HG02642 (cell line): ENCODE measurements around the gene ARHGAP8.
"Not testable (repeated sequence)": the region's sequence is repeated elsewhere in the genome, so short reads cannot be mapped to it uniquely, and the experiment has no call there.

Source experiments
- ATAC-seq: cut with Tn5 transposase; IDR thresholded peaks from one replicate; pipeline ENCODE4 v1.9.1; 2021; ENCODE audit warnings: mild to moderate bottlenecking; ENCODE audit not compliant: unreplicated experiment, poor library complexity

The ARHGAP8 gene

DNA sequence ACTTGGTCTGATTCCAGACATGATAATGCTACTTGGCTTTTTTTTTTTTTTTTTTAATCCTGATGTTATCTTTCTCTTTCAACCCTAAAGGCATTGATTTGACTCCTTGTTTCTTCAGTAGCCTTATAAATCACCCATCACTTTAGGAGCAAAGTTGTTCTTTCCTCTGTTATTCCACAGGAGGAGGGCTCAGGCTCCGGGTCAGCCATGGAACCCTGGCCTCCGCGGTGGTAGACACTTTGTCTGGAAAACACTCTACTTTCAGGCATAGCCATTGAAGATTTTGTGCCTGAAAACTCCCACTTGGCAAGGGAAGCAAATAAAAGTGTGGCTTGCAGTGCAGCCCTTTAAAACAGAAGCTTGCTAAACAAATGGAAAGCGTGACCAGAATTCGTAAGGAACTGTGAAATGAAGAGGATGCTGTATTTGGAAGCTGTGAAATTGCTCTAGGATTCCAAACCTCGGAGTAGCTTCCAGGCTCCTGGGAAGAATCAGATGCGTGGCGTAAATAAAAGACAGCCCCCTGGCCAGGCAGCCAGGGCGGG is 44.9 kb downstream of the ARHGAP8 start:
- no peak for ATAC-seq

DNA sequence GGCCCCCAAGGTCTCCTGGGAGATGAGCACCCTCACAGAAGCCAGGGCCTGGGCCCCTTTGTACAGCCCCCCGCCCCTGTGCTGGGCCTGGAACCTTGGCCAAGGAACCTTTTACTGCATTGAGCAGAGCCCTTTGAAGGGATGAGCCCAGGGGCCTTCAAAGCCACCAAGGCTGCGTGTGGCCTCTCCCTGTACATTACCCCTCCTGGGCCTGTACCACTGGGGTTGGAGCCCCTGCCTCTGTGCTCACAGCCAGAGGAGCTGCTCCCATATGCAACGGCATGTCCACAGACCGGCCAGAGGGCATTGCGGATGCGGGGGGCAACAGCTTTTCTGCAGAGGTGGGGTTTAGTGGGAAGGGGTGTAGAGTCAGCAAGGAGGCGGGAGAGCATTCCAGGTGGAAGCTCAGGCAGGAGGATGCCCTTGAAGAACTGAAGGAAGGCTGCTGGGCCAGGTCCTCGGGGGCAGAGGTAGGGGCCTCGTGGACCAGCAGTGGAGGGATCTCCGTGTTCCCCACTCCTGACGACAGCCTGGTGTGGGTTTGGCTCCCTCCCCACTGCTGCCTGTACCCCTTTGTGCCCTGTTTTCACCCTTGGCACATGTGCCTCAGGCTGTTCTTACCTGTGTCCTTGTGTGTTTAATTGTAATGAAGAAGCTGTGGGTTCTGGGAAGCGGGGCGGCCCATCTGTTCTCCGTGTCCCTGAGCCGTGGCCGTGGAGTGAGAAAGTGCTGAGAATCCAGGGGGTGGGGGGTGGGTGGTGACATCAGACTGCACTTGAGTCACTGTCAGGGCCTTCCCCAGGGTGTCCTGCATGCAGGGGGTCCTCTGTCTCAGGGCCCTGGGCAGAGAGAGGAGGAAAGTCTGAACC is 46.9 kb downstream of the ARHGAP8 start:
- ATAC-seq, result no peak

DNA sequence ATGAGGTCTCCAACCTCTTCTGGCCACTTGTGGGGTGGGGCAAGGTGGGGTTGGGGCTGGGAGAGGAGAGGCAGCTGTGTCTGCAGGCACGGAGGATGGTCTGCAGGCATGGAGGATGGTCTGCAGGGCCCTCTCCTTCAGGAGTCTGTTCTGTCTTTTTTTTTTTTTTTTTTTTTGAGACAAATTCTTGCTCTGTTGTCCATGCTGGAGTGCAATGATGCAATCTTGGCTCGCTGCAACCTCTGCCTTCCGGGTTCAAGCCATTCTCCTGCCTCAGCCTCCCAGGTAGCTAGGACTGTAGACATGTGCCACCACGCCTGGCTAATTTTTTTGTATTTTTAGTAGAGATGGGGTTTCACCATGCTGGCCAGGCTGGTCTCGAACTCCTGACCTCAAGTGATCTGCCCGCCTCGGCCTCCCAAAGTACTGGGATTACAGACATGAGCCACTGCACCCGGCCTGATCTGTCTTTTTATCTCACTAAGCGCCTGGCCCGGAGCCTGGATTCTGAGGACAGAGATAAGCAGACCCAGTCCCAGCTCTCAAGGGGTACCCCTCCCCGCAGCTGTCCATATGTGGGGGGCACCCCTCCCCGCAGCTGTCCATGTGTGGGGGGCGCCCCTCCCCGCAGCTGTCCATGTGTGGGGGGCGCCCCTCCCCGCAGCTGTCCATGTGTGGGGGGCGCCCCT is 47.7 kb downstream of the ARHGAP8 start:
- ATAC-seq, result not testable (repeated sequence)

DNA sequence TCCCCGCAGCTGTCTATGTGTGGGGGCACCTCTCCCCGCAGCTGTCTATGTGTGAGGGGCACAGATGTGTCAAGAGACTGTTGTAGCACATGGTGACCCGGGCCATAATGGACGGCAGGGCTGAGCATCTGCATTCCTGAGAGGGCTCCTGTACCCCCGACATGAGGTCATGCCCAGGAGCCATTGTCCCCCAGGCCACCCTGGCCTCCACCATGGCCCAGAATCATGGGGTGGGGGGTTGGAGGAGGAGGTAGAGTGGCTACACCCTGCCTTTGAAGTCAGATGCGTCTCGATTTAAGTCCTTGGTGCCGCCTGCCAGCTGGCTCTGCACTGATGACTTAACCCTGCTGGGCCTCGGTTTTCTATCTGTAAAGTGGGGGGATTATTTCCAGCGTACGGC is 49.1 kb downstream of the ARHGAP8 start:
- ATAC-seq, result no peak

DNA sequence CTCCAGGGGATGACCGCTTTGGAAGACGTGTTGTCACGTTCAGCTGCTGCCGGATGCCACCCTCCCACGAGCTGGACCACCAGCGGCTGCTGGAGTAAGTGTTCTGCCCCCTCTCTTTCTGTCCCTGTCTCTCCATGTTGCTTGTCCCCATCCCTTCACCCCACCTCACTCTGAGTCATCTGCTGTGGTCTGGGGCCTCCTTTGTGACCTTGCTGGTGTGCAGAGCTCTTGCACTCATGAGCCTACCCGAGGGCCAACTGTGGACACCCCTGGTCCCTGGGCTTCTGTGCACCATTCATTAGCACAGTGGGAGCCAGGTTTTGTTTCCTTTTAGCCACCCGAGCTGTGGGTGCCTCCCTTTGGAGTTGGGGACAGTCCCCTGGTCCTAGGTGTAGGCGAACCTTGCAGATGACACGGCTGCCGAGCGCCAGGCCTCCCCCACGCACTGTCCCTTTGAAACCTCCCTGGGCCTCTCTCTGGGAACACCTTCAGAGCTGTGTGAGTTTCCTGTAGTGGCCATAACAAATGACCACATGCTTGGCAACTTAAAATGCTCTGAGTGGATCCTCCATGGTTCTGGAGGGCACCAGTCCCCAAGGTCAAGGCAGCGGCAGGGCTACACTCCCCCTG is 49.8 kb downstream of the ARHGAP8 start:
- ATAC-seq, result no peak

DNA sequence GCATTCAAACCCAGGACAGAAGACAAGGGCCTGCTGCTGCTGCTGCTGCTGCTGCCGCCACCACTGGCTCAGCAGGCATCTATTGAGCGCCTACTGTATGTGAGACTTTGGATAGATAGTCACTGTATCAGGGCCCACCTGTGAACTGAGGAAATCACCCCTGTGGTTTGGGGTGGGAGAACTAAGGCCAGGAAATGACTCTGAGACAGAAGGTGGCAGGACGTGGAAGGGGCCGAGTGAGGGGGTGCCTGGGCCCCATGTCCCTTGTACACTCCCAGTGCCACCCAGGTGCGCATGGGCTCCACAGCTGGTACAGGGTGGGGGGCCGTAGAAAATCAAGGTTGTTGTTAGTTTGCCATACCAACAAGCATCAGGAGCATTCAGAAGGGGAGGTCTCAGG is 50.6 kb downstream of the ARHGAP8 start:
- ATAC-seq, result no peak

DNA sequence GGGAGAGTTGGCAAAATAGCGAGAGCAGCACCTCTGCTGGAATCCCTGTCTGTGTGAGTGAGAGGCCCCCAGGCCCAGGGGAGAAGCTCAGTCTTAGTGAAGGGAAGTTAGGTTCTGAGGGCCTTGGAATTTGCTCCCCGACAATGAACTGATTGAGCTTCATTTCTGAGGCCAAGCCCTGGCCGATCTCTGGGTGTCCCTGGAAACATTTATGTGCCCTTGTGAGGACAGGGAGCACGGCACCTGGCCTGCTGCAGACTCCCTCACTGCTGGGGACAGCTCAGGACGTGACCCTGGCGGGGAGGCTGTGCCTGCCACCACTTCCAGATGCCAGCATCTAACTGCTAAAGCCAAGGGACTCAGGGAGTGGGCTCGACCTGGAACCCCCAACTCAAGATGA is 52.0 kb downstream of the ARHGAP8 start:
- ATAC-seq, result no peak

DNA sequence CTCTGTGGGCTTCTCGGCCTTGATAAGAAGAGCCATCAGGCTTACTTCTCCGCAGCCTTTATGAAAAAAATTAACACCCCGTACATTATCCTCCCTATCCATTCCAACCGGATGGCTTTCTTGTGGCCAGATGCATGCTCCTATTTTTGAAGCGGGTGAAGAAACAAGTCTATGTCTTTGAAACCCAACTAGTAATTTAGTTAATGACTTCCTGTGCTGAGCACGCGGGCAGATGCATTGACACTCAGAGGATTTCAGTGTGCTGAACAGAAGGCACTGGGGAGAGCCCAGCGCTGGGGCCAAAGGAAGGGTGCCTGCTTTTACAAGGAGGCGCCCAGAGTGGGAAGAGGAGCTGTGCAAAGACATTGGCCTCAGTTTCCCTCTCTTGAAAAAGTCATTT is 53.3 kb downstream of the ARHGAP8 start:
- ATAC-seq, result no peak

DNA sequence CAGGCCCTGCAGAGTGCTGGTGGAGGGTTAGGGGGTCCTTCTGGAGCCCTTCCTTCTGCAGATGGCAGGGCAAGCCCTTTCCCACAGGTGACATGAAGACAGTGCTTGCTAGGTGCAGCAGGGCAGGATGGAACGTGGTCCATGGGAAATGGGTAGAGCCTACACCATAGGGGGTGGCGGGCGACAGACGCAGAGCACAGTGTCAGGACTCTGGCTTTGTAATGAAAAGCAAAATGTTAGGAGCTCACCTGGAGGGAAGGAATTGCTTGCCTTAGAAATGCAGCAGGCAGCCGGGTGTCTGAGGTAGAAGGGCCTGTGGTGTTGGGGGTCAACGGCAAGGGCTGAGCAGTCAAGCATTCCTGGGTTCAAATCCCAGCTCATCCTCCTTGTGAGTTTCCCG is 54.9 kb downstream of the ARHGAP8 start:
- no peak for ATAC-seq

DNA sequence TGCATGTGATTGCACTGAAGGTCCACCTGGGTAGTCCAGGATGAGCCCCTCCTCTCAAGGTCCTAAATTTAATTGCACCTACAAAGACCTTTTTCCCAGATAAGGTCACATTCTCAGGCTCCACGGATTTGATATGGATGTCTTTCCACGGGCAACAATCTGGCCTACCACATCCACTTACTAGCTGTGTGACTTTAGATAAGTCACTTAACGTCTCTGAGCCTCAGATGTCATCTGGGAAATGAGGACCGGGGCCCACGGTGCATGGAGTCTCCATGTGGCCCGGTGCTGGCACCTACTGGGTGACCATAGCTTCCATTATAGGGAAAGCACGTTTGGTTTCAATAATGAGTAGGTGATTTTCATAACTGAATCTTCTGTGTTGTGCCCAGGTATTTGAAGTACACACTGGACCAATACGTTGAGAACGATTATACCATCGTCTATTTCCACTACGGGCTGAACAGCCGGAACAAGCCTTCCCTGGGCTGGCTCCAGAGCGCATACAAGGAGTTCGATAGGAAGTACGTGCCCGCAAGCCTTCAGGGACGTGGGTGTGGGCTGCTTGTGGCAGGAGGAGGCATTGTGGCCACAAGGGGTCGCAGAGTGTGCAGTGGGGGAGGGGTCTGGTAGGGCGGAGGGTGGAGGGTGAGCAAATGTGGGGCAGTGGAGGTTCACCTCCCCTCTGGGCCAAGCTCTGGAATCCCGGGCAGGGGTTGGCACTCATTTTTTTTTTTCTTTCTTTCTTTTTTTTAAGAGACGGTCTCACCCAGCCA is 55.7 kb downstream of the ARHGAP8 start:
- no peak for ATAC-seq

DNA sequence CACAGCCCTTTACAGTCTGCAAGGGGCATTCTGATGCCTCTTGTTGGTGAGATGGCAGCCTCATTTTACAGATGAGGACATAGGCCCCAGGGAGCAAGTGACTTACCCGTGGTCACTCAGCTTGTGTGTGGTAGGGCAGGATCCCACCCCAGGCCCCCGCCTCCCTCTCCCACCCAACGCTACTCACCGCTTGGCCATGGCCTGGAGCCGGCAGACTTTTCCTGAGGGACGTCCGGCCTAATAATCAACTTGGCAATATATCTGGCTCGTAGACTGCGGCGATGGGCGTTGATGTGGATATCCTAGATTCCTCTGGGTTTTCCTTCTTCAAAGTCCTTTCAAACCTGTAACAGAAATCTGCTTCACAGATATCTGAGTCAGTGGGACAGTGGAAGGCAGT is 57.1 kb downstream of the ARHGAP8 start:
- ATAC-seq, result no peak

DNA sequence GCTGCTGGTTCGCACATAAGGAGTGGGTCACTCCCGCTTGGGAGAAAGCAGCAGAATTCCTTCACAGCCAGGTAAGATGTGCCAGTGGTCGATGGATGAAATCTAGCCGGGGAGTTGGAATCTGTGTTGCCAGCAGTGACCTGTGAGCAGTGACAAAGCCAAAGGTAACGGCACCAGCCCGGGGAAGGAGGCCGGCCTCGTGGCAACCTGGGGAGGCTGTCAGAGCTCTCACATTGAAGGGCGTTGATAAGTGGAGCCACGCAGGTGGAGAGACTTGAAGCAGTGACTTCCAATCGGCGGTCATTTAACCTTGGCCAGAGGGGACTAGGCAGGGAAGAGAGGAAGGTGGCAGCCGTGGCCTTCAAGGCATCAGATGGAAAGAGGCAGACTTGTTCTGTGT is 58.8 kb downstream of the ARHGAP8 start:
- ATAC-seq, result no peak

DNA sequence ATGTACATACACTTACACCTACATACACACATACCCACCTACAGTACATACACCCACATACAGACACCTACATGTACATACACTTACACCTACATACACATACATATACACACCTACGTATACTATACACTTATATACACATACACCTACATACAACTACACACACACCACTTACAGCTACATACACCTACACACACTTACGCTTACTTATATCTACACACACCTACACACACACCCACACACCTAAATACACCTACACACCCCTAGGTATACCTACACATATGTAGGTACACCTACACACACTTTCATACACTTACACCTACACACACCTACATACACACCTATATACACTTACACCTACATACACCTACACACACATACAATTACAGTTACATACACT is 61.0 kb downstream of the ARHGAP8 start:
- no peak for ATAC-seq

DNA sequence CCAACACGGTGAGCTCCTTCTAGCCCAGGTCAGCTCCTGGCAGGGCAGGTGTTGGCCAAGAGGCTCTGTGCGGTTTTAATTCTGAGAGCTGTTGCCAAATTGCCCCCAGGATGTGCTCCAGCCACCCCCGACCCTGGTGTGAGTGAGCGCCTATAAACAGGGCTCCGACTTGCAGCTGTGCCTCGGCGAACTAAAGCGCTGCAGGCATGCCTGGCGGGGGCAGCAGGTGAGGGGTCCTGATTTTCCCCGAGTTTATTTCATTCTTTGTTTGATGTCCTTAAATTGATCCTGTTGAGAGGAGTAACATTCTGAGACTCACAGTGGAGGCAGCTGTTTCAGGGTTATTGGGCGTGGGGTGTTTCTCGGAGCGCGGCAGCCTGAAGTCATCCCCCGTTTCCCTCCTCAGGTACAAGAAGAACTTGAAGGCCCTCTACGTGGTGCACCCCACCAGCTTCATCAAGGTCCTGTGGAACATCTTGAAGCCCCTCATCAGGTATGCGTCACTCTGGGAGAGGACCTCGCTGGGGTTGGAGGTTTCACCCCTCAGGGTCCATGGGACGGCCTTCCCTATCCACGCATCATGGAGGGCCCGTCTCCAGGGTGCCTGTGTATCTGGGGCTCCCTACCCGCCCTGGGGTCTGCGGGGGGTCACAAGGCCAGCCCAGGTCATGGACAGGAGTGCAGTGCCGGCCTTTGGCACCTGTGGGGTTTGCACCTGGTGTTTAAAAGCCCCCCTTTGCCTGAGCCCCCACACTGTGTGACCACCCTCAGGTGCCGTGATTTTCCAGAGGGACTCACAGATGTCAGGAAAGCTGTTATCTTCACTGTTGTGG is 62.1 kb downstream of the ARHGAP8 start:
- ATAC-seq, result no peak

DNA sequence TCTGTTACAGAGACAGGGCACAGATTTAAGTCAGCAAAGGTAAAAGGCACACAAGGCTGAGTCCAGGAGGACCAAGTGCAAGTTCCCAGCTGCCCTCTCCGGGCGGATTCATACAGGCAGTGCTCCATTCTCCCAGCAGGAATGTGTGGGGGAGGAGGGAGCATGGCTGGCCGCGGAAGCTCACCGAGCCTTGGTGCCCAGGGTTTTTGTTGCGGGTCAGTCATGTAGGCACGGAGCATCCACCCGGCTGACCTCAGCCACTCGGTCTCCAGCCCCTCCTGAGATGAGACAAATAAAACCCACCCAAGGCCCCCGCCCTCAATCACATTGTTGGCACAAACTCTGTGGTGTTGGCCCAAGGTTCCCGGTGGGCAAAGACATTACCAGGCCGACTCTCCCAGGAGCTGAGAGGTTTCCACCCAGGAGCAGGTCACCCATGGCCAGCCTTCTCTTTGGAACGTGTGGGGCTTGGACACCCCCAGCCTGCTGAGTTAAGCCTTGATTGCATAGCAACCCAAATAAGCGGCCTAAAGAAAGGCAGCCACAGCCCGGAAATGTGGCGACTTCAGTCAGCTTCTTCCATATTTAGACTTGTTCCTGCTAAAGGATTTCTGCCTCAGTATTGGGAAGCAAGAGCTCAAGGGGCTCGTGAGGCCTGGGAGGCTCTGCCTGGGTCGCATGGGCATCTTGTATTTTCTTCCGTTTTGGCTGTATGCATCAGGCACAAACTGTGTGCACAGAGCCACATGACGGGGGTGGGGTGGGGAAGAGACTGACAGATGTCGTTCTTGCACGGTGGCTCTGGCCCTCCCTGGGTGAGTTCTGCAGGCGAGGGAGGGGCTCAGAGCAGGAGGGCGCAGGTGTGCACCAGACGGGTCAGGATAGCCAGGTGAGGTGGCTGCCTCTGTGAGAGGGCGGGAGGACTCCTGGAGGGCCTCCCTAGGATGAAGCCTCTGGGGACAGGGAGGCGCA is 63.0 kb downstream of the ARHGAP8 start:
- ATAC-seq, result no peak

DNA sequence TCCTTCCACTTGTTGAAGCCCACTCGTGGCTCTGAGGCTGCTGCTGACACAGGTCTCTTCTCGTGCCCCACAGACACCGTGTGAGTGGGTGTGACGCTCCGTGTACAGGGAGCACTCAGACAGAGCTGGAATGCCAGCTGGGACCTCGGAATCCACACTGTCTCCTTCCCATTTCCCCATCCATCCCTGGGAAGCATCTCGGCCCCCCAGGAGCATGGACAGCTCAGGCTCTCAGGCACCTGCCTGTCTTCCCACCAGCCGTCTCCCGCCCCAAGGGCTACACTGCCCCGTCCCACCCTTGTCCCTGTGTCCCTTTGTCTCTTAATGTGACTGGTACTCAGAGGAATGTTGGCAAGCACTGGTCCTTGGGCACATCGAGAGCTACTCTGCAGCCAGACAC is 63.8 kb downstream of the ARHGAP8 start:
- no peak for ATAC-seq

DNA sequence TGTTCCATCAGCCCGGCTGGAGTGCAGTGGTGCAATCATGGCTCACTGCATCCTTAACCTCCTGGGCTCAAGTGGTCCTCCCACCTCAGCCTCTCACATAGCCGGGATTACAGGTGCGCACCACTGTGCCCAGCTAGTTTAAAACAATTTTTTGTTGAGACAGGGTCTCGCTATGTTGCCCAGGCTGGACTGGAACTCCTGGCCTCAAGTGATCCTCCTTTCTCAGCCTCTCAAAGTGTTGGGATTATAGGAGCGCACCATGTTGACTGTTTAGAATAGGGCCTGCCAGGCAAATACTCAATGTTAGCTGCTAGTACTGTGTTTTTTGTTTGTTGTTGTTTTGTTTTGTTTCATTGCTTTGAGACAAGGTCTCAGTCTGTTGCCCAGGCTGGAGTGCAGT is 66.4 kb downstream of the ARHGAP8 start:
- no peak for ATAC-seq

DNA sequence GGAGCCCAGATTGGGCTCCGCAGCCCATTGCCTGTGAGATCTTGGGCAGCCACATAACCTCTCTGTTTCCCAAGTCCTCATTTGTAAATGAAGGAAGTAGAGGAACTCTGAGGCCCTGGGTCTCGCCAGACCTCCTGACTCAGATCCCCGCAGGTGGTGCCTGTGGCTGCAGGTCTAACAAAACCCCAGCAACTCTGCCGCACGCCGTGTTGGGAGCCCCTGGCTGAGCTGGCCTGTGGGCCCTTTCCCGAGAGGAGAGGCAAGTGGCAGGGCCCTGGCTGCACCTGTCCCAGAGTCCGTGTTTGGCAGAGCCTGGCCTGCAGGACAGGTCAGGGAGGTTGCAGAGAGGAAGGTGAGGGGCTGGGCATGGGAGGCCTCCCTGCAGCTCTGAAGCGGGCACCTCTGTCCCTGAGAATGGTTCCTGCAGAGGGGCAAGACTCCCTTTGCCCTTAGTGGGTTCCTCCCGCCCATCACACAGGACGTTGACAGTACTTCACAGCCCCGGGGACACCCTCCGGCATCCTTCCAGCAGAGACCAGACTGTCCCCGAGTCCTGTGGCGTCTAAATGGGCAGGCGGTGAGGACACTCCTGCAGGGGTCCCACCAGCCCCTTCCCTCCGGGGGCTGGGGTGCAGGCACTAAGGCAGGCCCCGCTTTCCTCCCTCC is 67.7 kb downstream of the ARHGAP8 start:
- ATAC-seq, result no peak
